Neural progenitor cell (in vitro differentiated cells): ENCODE results near the gene MYBBP1A.

ENCODE experiments used
- EZH2 ChIP-seq: fragments of 200-600 bp; sonication (generic); IDR thresholded peaks from 2 replicates; pipeline ENCODE4 v1.6.1; 2017; ENCODE audit warnings: antibody characterized with exemption, mild to moderate bottlenecking, moderate library complexity
- TF ChIP-seq, protein P1 (sequence below): fragments of 200-600 bp; sonication (generic); IDR thresholded peaks from 2 replicates; pipeline ENCODE4 v1.5.1; 2017; ENCODE audit warnings: antibody characterized with exemption, mild to moderate bottlenecking

DNA sequence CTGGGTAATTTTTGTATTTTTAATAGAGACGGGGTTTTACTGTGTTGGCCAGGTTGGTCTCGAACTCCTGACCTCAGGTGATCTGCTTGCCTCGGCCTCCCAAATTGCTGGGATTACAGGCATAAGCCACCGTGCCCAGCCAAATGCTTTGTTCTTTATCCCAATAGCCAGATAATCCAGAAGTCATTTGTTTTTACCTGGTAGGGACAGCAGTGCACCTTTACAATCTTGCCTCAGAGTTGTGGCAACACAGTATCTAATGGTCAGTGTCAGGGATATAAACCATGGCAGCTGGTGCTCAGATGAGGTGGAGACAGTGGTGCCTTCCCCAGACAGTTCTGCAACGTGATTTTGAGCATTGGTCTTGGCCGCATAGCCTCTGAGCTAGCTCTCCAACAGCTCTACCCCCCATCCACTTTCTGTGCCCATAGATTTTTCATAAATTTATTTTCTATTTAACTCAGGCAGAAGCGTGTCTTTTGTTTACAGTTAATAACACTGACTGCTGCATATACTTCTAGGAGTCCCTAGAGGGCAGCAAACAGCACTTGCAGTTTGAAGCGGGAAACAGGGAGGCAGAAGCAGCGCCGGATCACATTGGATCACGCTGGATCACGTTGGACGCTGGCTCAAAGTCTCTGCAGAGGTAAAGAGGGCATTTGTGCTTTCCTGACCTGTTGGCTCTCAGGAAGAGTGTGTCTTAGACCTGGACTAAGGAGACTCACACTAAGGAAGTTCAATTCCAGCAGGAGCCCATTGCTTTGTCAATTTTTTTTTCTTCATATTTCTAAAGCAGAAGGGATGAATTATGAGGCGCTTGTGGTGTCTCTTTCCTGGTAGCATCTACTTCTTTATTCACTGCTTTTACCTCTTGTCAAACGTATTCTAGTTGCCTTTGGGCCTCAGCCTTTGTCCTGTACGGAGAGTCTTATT is 10.3 kb upstream of the MYBBP1A start:
- no peak for TF ChIP-seq EZH2
- TF ChIP-seq, protein P1, sequence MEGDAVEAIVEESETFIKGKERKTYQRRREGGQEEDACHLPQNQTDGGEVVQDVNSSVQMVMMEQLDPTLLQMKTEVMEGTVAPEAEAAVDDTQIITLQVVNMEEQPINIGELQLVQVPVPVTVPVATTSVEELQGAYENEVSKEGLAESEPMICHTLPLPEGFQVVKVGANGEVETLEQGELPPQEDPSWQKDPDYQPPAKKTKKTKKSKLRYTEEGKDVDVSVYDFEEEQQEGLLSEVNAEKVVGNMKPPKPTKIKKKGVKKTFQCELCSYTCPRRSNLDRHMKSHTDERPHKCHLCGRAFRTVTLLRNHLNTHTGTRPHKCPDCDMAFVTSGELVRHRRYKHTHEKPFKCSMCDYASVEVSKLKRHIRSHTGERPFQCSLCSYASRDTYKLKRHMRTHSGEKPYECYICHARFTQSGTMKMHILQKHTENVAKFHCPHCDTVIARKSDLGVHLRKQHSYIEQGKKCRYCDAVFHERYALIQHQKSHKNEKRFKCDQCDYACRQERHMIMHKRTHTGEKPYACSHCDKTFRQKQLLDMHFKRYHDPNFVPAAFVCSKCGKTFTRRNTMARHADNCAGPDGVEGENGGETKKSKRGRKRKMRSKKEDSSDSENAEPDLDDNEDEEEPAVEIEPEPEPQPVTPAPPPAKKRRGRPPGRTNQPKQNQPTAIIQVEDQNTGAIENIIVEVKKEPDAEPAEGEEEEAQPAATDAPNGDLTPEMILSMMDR, result peak; percentile 85
